ENCODE measurements around the gene CACNA1D. TPM values are rescaled to one million over a fixed set of nuclear protein-coding genes. Genes with fewer than 3 reads are reported as not detected.

The CACNA1D gene
- polyA plus RNA-seq, 1 experiment, result 0.15 TPM

GRCh38 chr3:53495520-53496391, 1.3 kb downstream of the CACNA1D start:
- ChIA-PET POLR2A (no interaction called here), CTCF (interaction anchor here (0.5 to 0.8 kb wide), 2 partner anchors 25 to 35 kb away, joined by 3 read pairs; no protein-coding TSS in a partner anchor)
- TF ChIP-seq, protein P1, sequence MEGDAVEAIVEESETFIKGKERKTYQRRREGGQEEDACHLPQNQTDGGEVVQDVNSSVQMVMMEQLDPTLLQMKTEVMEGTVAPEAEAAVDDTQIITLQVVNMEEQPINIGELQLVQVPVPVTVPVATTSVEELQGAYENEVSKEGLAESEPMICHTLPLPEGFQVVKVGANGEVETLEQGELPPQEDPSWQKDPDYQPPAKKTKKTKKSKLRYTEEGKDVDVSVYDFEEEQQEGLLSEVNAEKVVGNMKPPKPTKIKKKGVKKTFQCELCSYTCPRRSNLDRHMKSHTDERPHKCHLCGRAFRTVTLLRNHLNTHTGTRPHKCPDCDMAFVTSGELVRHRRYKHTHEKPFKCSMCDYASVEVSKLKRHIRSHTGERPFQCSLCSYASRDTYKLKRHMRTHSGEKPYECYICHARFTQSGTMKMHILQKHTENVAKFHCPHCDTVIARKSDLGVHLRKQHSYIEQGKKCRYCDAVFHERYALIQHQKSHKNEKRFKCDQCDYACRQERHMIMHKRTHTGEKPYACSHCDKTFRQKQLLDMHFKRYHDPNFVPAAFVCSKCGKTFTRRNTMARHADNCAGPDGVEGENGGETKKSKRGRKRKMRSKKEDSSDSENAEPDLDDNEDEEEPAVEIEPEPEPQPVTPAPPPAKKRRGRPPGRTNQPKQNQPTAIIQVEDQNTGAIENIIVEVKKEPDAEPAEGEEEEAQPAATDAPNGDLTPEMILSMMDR (IDR thresholded peaks at IDR 0.05; ENCODE audit: insufficient read depth, low read depth, low read length), result no peak
- H3K36me3 ChIP-seq (ENCODE audit: control insufficient read depth, insufficient read depth, low read length), result no peaks in the 10 kb centered on the region
- no peak overlapping the region for H3K4me3 ChIP-seq (ENCODE audit: low read depth, low read length)
- no peak for DNase-seq (ENCODE audit: low read depth)
- H3K27me3 ChIP-seq (ENCODE audit: control insufficient read depth, insufficient read depth, low read length), result peaks cover 28% of the 10 kb centered on the region

GRCh38 chr3:53496392-53496670, 1.9 kb downstream of the CACNA1D start:
- ChIA-PET POLR2A (no interaction called here), CTCF (no interaction called here)
- no peak for DNase-seq (ENCODE audit: low read depth)
- Histone ChIP-seq H3K36me3 (ENCODE audit: control insufficient read depth, insufficient read depth, low read length) (no peaks in the 10 kb centered on the region), H3K4me3 (ENCODE audit: low read depth, low read length) (no peak overlapping the region), H3K27me3 (ENCODE audit: control insufficient read depth, insufficient read depth, low read length) (peaks cover 26% of the 10 kb centered on the region)
- TF ChIP-seq, protein P1 (IDR thresholded peaks at IDR 0.05; ENCODE audit: insufficient read depth, low read depth, low read length), result no peak

DNA sequence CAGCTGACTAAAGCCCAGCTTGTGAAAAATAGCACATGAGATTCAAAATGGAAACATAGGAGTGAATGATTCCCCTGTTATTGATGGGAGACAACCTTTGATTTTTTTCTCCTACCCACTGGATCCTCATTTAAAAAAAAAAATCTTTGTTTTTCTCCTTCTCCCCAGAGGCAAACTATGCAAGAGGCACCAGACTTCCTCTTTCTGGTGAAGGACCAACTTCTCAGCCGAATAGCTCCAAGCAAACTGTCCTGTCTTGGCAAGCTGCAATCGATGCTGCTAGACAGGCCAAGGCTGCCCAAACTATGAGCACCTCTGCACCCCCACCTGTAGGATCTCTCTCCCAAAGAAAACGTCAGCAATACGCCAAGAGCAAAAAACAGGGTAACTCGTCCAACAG, 2.6 kb downstream of the CACNA1D start:
- Histone ChIP-seq H3K36me3 (ENCODE audit: control insufficient read depth, insufficient read depth, low read length) (no peaks in the 10 kb centered on the region), H3K4me3 (ENCODE audit: low read depth, low read length) (no peak overlapping the region), H3K27me3 (ENCODE audit: control insufficient read depth, insufficient read depth, low read length) (peaks cover 26% of the 10 kb centered on the region)
- no peak for DNase-seq (ENCODE audit: low read depth)
- TF ChIP-seq, protein P1 (IDR thresholded peaks at IDR 0.05; ENCODE audit: insufficient read depth, low read depth, low read length), result no peak
- CTCF ChIA-PET, result no interaction called here
- POLR2A ChIA-PET, result no interaction called here

DNA sequence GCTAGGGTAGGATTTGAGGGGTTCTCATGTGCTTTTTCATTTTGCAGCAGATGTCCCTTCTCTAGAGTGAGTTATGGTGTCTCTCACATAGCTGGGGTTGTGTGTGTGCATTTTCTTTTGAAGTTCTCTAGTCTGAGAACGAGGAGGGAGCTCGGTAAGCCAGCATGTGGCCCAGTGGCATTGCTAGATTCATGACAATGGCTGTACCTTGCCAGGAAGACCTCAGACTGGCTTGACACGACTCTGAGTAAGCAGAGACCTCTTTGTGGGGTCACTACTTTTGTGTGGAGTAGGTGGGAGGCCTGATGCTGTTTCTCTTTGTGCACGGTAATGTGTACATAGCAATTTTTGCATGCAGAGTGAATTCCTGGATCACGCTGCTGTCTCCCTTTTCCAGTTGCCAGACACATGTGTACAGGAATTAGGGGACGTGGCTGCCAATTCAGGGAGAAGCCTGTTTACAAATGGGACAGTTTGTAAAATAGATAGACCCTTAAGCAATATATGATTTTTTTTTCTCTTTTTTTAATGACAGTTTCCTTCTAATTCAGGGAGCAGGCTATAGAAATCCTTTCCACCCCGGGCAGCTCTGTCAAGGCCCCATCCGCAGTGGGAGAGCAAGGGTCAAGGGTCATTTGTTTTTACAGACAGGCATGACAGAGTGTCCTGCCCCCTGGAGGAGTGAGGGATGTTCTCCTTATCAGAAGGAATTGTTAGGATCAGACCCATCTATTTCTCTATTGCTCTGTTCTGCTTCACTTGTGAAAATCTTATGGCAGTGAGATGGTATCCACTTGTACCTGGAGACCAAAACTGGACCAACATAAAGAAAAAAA, 4.6 kb downstream of the CACNA1D start:
- H3K4me3 ChIP-seq (ENCODE audit: low read depth, low read length), result no peak overlapping the region
- peaks cover 18% of the 10 kb centered on the region for H3K27me3 ChIP-seq (ENCODE audit: control insufficient read depth, insufficient read depth, low read length)
- TF ChIP-seq, protein P1 (IDR thresholded peaks at IDR 0.05; ENCODE audit: insufficient read depth, low read depth, low read length), result no peak
- DNase-seq (ENCODE audit: low read depth), result no peak
- no peaks in the 10 kb centered on the region for H3K36me3 ChIP-seq (ENCODE audit: control insufficient read depth, insufficient read depth, low read length)
- ChIA-PET POLR2A (no interaction called here), CTCF (no interaction called here)

- ChIA-PET POLR2A (no interaction called here), CTCF (no interaction called here)
- no peaks in the 10 kb centered on the region for H3K36me3 ChIP-seq (ENCODE audit: control insufficient read depth, insufficient read depth, low read length)
- TF ChIP-seq, protein P1 (IDR thresholded peaks at IDR 0.05; ENCODE audit: insufficient read depth, low read depth, low read length), result no peak
- DNase-seq (ENCODE audit: low read depth), result no peak
- H3K27me3 ChIP-seq (ENCODE audit: control insufficient read depth, insufficient read depth, low read length), result peaks cover 15% of the 10 kb centered on the region
- H3K4me3 ChIP-seq (ENCODE audit: low read depth, low read length), result no peak overlapping the region
Measured at GRCh38 chr3:53500165-53500777, 5.9 kb downstream of the CACNA1D start.
